ENCODE data around the gene DOCK4.

- TF ChIP-seq TARDBP (IDR thresholded peaks at IDR 0.05) (no peak), ELF4 (IDR thresholded peaks at IDR 0.05) (no peak), NFRKB (IDR thresholded peaks at IDR 0.05) (no peak), BHLHE40 (IDR thresholded peaks at IDR 0.05; ENCODE audit: borderline replicate concordance) (no peak), L3MBTL2 (conservative IDR thresholded peaks at IDR 0.05) (no peak), HDGF (IDR thresholded peaks at IDR 0.05; ENCODE audit: borderline replicate concordance) (no peak), ARNT (IDR thresholded peaks at IDR 0.05) (no peak), SP1 (IDR thresholded peaks at IDR 0.05) (no peak), FOXM1 (IDR thresholded peaks at IDR 0.05; ENCODE audit: borderline replicate concordance) (no peak), SUZ12 (IDR thresholded peaks at IDR 0.05) (no peak), FOXK2 (IDR thresholded peaks at IDR 0.05) (no peak), LEF1 (IDR thresholded peaks at IDR 0.05; ENCODE audit: borderline replicate concordance) (no peak)
Observed at GRCh38 chr7:111927353-111928019, 278.7 kb downstream of the DOCK4 start.
